Thyroid gland (tissue), 4 donors: ENCODE data around the gene AMZ2. TPM values are rescaled to one million over a fixed set of nuclear protein-coding genes. Genes with fewer than 3 reads are reported as not detected.
"Not testable (repeated sequence)": the region's sequence is repeated elsewhere in the genome, so short reads cannot be mapped to it uniquely, and the experiment has no call there.

ENCODE experiments used
- DNase-seq, 2 donors: peaks; one replicate each; pipeline ENCODE4 v3.0.0-alpha.2; 2019
- H3K27ac ChIP-seq, 3 donors: fragments of 200-600 bp; sonication (generic); 1 replicate in 2 of 3; 2 replicates in 1 of 3; pipeline ENCODE4 v1.5.1; 2016 to 2019; ENCODE audit warnings: mild to moderate bottlenecking in 1 of 3, moderate library complexity in 1 of 3
- H3K27me3 ChIP-seq: fragments of 200-600 bp; sonication (generic); one replicate; pipeline ENCODE4 v1.5.1; 2019
- H3K36me3 ChIP-seq, 2 donors: fragments of 200-600 bp; sonication (generic); one replicate each; pipeline ENCODE4 v1.5.1; 2016 to 2019
- H3K4me1 ChIP-seq, 2 donors: fragments of 200-600 bp; sonication (generic); one replicate each; pipeline ENCODE4 v1.5.1; 2017 to 2019
- H3K4me3 ChIP-seq, 3 donors: fragments of 200-600 bp; sonication (generic); replicated peaks in 1 of 3; 1 replicate in 2 of 3; 2 replicates in 1 of 3; pipeline ENCODE4 v1.5.1; 2016; ENCODE audit warnings: mild to moderate bottlenecking in 1 of 3
- H3K9me3 ChIP-seq: fragments of 200-600 bp; sonication (generic); one replicate; pipeline ENCODE4 v1.5.1; 2017
- CTCF ChIP-seq, 6 experiments: fragments of 200-600 bp in 3 of 6; fragments of 450-650 bp in 3 of 6; sonication (generic) in 3 of 6; IDR thresholded peaks; one replicate each; pipeline ENCODE4 v1.5.1; 2016 to 2019; ENCODE audit warnings: antibody characterized with exemption in 6 of 6, mild to moderate bottlenecking in 2 of 6, inconsistent platforms in 1 of 6, moderate library complexity in 1 of 6
- POLR2A ChIP-seq, 2 donors: fragments of 450-650 bp; IDR thresholded peaks; one replicate each; pipeline ENCODE4 v1.6.1; 2017; ENCODE audit warnings: antibody characterized with exemption in 2 of 2, mild to moderate bottlenecking in 2 of 2, moderate library complexity in 1 of 2
- WGBS, 2 donors: methylation state at CpG; one replicate each; pipeline ENCODE4 v1.1.5; 2017; 5-methylcytosine and 5-hydroxymethylcytosine counted together
- intact Hi-C: fragments of 100-400 bp; cut with DNase I; formaldehyde crosslinking; loops from one replicate; pipeline ENCODE4 v1.15.1; 2023
- total RNA-seq, 4 donors: library from RNA; depleted of rRNA; stranded (reverse); fragments of >200 nt; gene quantifications; one replicate each; pipeline ENCODE4 v1.2.3, GENCODE V29; 2016

The AMZ2 gene
- total RNA-seq, 4 donors from 2014 or later, result 25.0 to 72.1 (median 63.1) TPM

GRCh38 chr17:68200689-68201417, 47.0 kb upstream of the AMZ2 start:
- TF ChIP-seq CTCF (IDR thresholded peaks at IDR 0.05), result peak; percentile 81 to 94 (median 86)
- TF ChIP-seq POLR2A (IDR thresholded peaks at IDR 0.05), result no peak
- DNase-seq, result peak; percentile 78 to 81
- H3K36me3 ChIP-seq, result no peaks in the 10 kb centered on the region
- intact Hi-C loops, result no loop called here
- H3K9me3 ChIP-seq, result no peaks in the 10 kb centered on the region
- H3K4me3 ChIP-seq, result peak overlapping the region in 1 of 3 donors; percentile 13
- 0 to 4% methylated on average over 18 to 22 of the region's 31 CpGs for WGBS, 2 donors
- no peak overlapping the region for H3K27ac ChIP-seq
- peaks cover 9% of the 10 kb centered on the region for H3K27me3 ChIP-seq
- H3K4me1 ChIP-seq, result peaks cover 39 to 60% of the 10 kb centered on the region in 2 donors

GRCh38 chr17:68201418-68201771, 46.4 kb upstream of the AMZ2 start:
- H3K27ac ChIP-seq, DNase-seq, H3K36me3 ChIP-seq, H3K4me3 ChIP-seq, H3K27me3 ChIP-seq, H3K9me3 ChIP-seq, intact Hi-C loops: not testable (repeated sequence)
- H3K4me1 ChIP-seq, result peaks cover 34 to 55% of the 10 kb centered on the region in 2 donors
- WGBS, 2 donors, result 76 to 82% methylated on average over 1 to 3 of the region's 3 CpGs

- H3K4me3 ChIP-seq, H3K27me3 ChIP-seq, H3K36me3 ChIP-seq, intact Hi-C loops, H3K27ac ChIP-seq, DNase-seq, H3K9me3 ChIP-seq: not testable (repeated sequence)
- peaks cover 27 to 46% of the 10 kb centered on the region in 2 donors for H3K4me1 ChIP-seq
- WGBS, 2 donors, result 98 to 100% methylated on average over 2 of the region's 2 CpGs
Measured at GRCh38 chr17:68202321-68202720, 45.5 kb upstream of the AMZ2 start.

- peak overlapping the region in 2 of 3 donors; percentile 73 to 83 for H3K27ac ChIP-seq
- H3K27me3 ChIP-seq, result no peaks in the 10 kb centered on the region
- H3K4me1 ChIP-seq, result peaks cover 10 to 21% of the 10 kb centered on the region in 2 donors
- DNase-seq, result peak; percentile 45 to 50
- 4 to 5% methylated on average over 17 to 22 of the region's 22 CpGs for WGBS, 2 donors
- H3K4me3 ChIP-seq, result peak overlapping the region; percentile 31 to 92 (median 83)
- TF ChIP-seq CTCF (IDR thresholded peaks at IDR 0.05) (no peak), POLR2A (IDR thresholded peaks at IDR 0.05) (no peak)
- intact Hi-C loops, result no loop called here
- H3K9me3 ChIP-seq, result no peaks in the 10 kb centered on the region
- H3K36me3 ChIP-seq, result no peaks in the 10 kb centered on the region
Measured at GRCh38 chr17:68204736-68205135, 43.1 kb upstream of the AMZ2 start.

GRCh38 chr17:68205251-68205807, 42.5 kb upstream of the AMZ2 start:
- Histone ChIP-seq H3K36me3 (no peaks in the 10 kb centered on the region), H3K27me3 (no peaks in the 10 kb centered on the region), H3K9me3 (no peaks in the 10 kb centered on the region), H3K4me1 (peaks cover 8 to 15% of the 10 kb centered on the region in 2 donors), H3K27ac (peak overlapping the region; percentile 73 to 83 (median 74)), H3K4me3 (peak overlapping the region; percentile 31 to 92 (median 83))
- TF ChIP-seq CTCF (IDR thresholded peaks at IDR 0.05), result peak; percentile 57 to 97 (median 90)
- TF ChIP-seq POLR2A (IDR thresholded peaks at IDR 0.05), result peak in 1 of 2 donors; percentile 85
- peak; percentile 92 to 94 for DNase-seq
- intact Hi-C loops, result no loop called here
- 0% methylated on average over 18 of the region's 71 CpGs; no CpG with 5 or more reads in 1 of the 2 donors for WGBS, 2 donors
